ENCODE results near the gene RFX2.

Gene RFX2

GRCh38 chr19:6110360-6110977, at the start of gene RFX2:
TSS of gene RFX2 (minus strand) at chr19:6110500. CDS start at chr19:6047496, 63,004 bp downstream.
- no peak for TF ChIP-seq CTCF (conservative IDR thresholded peaks at IDR 0.05; ENCODE audit: low read depth, low read length)
- no peaks in the 10 kb centered on the region for H3K36me3 ChIP-seq (ENCODE audit: insufficient read depth)
- no peaks in the 10 kb centered on the region for H3K27me3 ChIP-seq (ENCODE audit: insufficient read depth, low read depth)
- no peak within 1 kb of the TSS for H3K4me3 ChIP-seq (IDR thresholded peaks at IDR 0.05; ENCODE audit: insufficient read depth, low read depth, low read length)
- H3K9ac ChIP-seq: peak within 1 kb of the TSS; percentile 68
- peak within 1 kb of the TSS; percentile 98 for H3K4me2 ChIP-seq
- no peaks in the 10 kb centered on the region for H3K79me2 ChIP-seq (ENCODE audit: insufficient read depth, low read depth)
- H2AFZ ChIP-seq (ENCODE audit: low read depth): peak within 1 kb of the TSS; percentile 86
- H4K20me1 ChIP-seq (ENCODE audit: insufficient read depth): no peaks in the 10 kb centered on the region
- peak within 1 kb of the TSS; percentile 18; the same call in 1 of the 2 replicates for H3K27ac ChIP-seq
- H3K4me1 ChIP-seq (ENCODE audit: low read depth, poor library complexity, severe bottlenecking): peaks cover 4% of the 10 kb centered on the region

- Histone ChIP-seq H3K27ac (no peak overlapping the region), H2AFZ (ENCODE audit: low read depth) (no peak overlapping the region), H3K4me3 (IDR thresholded peaks at IDR 0.05; ENCODE audit: insufficient read depth, low read depth, low read length) (no peak overlapping the region), H3K4me2 (no peak overlapping the region), H3K36me3 (ENCODE audit: insufficient read depth) (no peaks in the 10 kb centered on the region), H4K20me1 (ENCODE audit: insufficient read depth) (no peaks in the 10 kb centered on the region), H3K9ac (no peak overlapping the region), H3K4me1 (ENCODE audit: low read depth, poor library complexity, severe bottlenecking) (no peaks in the 10 kb centered on the region), H3K27me3 (ENCODE audit: insufficient read depth, low read depth) (no peaks in the 10 kb centered on the region), H3K79me2 (ENCODE audit: insufficient read depth, low read depth) (no peaks in the 10 kb centered on the region)
- no peak for TF ChIP-seq CTCF (conservative IDR thresholded peaks at IDR 0.05; ENCODE audit: low read depth, low read length)
These were observed 45.7 kb upstream of the RFX2 start for GRCh38 chr19:6156033-6156432.

GRCh38 chr19:6150289-6150688, 40.0 kb upstream of the RFX2 start:
- no peak overlapping the region for H2AFZ ChIP-seq (ENCODE audit: low read depth)
- H3K27me3 ChIP-seq (ENCODE audit: insufficient read depth, low read depth): no peaks in the 10 kb centered on the region
- H4K20me1 ChIP-seq (ENCODE audit: insufficient read depth): no peaks in the 10 kb centered on the region
- H3K4me2 ChIP-seq: no peak overlapping the region
- H3K27ac ChIP-seq: no peak overlapping the region
- H3K36me3 ChIP-seq (ENCODE audit: insufficient read depth): no peaks in the 10 kb centered on the region
- H3K79me2 ChIP-seq (ENCODE audit: insufficient read depth, low read depth): no peaks in the 10 kb centered on the region
- no peak for TF ChIP-seq CTCF (conservative IDR thresholded peaks at IDR 0.05; ENCODE audit: low read depth, low read length)
- no peak overlapping the region for H3K4me3 ChIP-seq (IDR thresholded peaks at IDR 0.05; ENCODE audit: insufficient read depth, low read depth, low read length)
- no peak overlapping the region for H3K9ac ChIP-seq
- H3K4me1 ChIP-seq (ENCODE audit: low read depth, poor library complexity, severe bottlenecking): no peaks in the 10 kb centered on the region

GRCh38 chr19:6141217-6141616, 30.9 kb upstream of the RFX2 start:
- Histone ChIP-seq H2AFZ (ENCODE audit: low read depth) (no peak overlapping the region), H3K4me1 (ENCODE audit: low read depth, poor library complexity, severe bottlenecking) (no peaks in the 10 kb centered on the region), H3K36me3 (ENCODE audit: insufficient read depth) (no peaks in the 10 kb centered on the region), H3K79me2 (ENCODE audit: insufficient read depth, low read depth) (no peaks in the 10 kb centered on the region), H4K20me1 (ENCODE audit: insufficient read depth) (no peaks in the 10 kb centered on the region), H3K27me3 (ENCODE audit: insufficient read depth, low read depth) (0 out of 2 replicates have a peak, but pooled peaks cover 2% of the 10 kb centered on the region), H3K4me2 (no peak overlapping the region), H3K27ac (no peak overlapping the region), H3K9ac (no peak overlapping the region), H3K4me3 (IDR thresholded peaks at IDR 0.05; ENCODE audit: insufficient read depth, low read depth, low read length) (no peak overlapping the region)
- TF ChIP-seq CTCF (conservative IDR thresholded peaks at IDR 0.05; ENCODE audit: low read depth, low read length): no peak

All from KMS-11 (cell line).